HG03342 (cell line): ENCODE data around the gene CFAP221.
A peak's percentile ranks its signal among the peaks of the same experiment; 100 is the strongest.

Experiments
- ATAC-seq: cut with Tn5 transposase; IDR thresholded peaks from one replicate; pipeline ENCODE4 v1.9.1; 2021; ENCODE audit warnings: mild to moderate bottlenecking, moderate library complexity; ENCODE audit not compliant: unreplicated experiment

Gene CFAP221

GRCh38 chr2:119694845-119695521, 150.7 kb downstream of the CFAP221 start:
- ATAC-seq, result no peak

DNA sequence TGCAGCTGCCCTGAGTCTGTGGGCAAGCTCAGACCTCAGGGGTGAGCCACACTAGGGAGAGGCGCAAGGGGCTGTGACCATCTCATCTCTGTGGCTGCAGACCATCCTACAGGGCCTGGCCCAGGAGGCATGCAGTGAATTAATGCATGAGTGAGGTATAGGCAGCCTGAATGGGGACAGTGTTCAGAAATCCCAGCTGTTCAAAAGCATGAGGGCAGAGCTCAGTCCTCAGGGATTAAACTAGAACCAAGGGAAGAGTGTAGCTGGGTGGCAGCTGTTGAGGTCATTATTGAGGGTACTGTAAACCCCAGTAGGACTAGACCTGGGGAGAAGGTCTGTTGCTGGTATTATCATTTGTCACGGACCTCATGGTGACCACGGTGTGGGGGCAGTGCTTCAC, 151.8 kb downstream of the CFAP221 start:
- no peak for ATAC-seq

- no peak for ATAC-seq
Observed at GRCh38 chr2:119696494-119697030, 152.3 kb downstream of the CFAP221 start.

- peak; percentile 87 for ATAC-seq
Observed at GRCh38 chr2:119697290-119698020, 153.2 kb downstream of the CFAP221 start.

DNA sequence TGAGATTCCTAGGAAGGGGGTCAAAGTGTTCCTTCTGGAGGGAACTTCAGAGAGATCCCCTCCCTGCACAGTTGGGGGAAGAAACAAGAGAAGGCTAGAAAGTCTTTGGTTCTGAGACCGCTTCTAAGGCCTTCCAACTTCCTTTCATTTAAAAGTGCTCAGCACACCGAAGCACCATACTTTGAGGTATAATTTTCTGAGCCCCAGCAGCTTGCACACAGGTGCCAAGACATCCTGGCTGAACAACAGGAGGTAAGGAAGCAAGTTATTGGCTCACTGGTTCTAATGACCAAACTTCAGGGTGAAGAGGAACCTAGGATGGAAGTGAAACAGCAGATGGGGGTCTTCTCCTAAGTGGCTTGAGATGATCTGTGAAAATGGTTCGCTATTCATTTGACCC, 154.0 kb downstream of the CFAP221 start:
- ATAC-seq, result no peak

- no peak for ATAC-seq
Observed at GRCh38 chr2:119699016-119699606, 154.9 kb downstream of the CFAP221 start.

GRCh38 chr2:119700866-119701265, 156.6 kb downstream of the CFAP221 start:
- no peak for ATAC-seq

- ATAC-seq, result no peak
Observed at GRCh38 chr2:119701352-119701751, 157.1 kb downstream of the CFAP221 start.

DNA sequence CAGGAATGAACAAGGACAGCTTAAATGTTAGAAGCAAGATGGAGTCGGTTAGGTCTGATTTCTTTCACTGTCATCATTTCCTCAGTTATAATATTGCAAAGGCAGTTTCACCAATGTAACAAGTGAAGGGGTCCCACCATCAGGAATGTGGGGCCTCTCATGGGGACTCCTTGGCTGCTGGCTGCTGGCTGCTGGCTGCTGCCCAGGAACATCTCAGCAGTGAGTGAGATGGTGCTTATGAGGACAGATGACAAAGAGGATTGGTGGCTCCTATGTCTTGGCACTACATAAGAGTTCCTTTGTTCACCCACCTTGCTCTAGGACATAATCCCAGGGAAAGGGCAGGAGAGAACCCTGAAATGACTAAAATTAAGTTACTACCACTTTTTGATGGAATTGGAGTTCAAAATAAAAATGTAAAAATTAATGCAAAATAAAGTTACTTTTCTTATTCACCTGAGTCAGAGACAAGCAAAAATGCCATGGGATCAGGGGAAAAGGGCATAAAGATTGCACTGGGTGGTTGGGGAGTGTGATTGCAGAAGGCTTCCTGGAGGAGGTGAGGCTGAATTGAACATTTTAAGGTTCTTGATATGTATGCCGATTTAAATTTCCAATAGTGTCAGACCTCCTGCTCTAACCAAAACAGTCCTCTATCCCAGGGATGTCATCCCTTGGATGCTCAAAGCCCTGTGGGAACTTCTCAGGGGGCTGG, 158.1 kb downstream of the CFAP221 start:
- ATAC-seq, result no peak

GRCh38 chr2:119702918-119703401, 158.7 kb downstream of the CFAP221 start:
- peak; percentile 81 for ATAC-seq

DNA sequence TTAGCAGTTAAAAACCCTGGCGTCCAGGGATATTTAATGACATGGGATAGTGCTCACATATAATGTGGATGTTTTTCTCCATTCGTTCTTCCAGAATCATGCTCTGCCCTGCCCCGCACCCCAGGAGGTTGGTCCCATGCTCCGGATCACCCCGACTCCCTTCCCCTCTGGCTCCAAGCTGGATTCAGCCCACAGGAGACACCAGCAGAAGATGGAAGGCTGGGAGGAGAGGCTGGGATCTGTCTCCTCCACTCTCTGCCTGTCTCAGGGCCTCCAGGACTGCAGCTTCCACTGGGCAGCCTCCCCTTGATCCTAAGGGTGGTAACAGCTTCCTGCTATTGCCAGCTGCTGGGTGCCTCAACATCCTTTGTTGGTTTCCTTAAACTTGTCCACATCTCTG, 159.3 kb downstream of the CFAP221 start:
- ATAC-seq, result no peak

- no peak for ATAC-seq
Observed at GRCh38 chr2:119704670-119705120, 160.4 kb downstream of the CFAP221 start.

- ATAC-seq, result no peak
Observed at GRCh38 chr2:119706221-119706620, 162.0 kb downstream of the CFAP221 start.
